K562 (cell line): ENCODE data around the gene SAMM50. TPM values are rescaled to one million over a fixed set of nuclear protein-coding genes. Genes with fewer than 3 reads are reported as not detected.

Experiments
- ASH1L ChIP-seq: fragments of 450-650 bp; IDR thresholded peaks from 2 replicates; pipeline ENCODE4 v1.6.1; 2018; ENCODE audit warnings: borderline replicate concordance, mild to moderate bottlenecking, low read depth; ENCODE audit not compliant: partially characterized antibody
- BACH1 ChIP-seq: fragments of 200-800 bp; sonication (Bioruptor generic); IDR thresholded peaks from 2 replicates; pipeline ENCODE4 v1.6.1; 2016; ENCODE audit warnings: missing genetic modification characterization, missing compliant biosample characterization
- ILK ChIP-seq: fragments of 450-650 bp; IDR thresholded peaks from 2 replicates; pipeline ENCODE4 v1.6.1; 2016; ENCODE audit warnings: missing genetic modification characterization, low read depth, mild to moderate bottlenecking, missing compliant biosample characterization, moderate library complexity, borderline replicate concordance
- KAT2B ChIP-seq: IDR thresholded peaks from one replicate; pipeline ENCODE4 v1.6.1; 2012; ENCODE audit warnings: low read depth, mild to moderate bottlenecking, control low read depth, inconsistent platforms, low read length, moderate library complexity
- KDM4B ChIP-seq, 2 experiments: fragments of 450-650 bp in 1 of 2; sonication (generic) in 1 of 2; IDR thresholded peaks; 2 replicates each; pipeline ENCODE4 v1.6.1; 2016 to 2017; ENCODE audit warnings: borderline replicate concordance in 2 of 2, antibody characterized with exemption in 1 of 2, low read depth in 1 of 2, mild to moderate bottlenecking in 1 of 2
- MAX ChIP-seq: sonication (generic); formaldehyde crosslinking; IDR thresholded peaks from 2 replicates; pipeline ENCODE4 v1.9.0; 2022; ENCODE audit warnings: mild to moderate bottlenecking, missing genetic modification reagents
- MGA ChIP-seq: fragments of 450-650 bp; IDR thresholded peaks from 2 replicates; pipeline ENCODE4 v1.6.1; 2016; ENCODE audit warnings: mild to moderate bottlenecking, moderate library complexity
- PTRF ChIP-seq: fragments of 450-650 bp; IDR thresholded peaks from 2 replicates; pipeline ENCODE4 v1.6.1; 2016; ENCODE audit warnings: mild to moderate bottlenecking, missing genetic modification characterization, missing compliant biosample characterization
- SMARCA4 ChIP-seq: fragments of 450-650 bp; IDR thresholded peaks from 2 replicates; pipeline ENCODE4 v1.6.1; 2016
- TARDBP ChIP-seq: fragments of 450-650 bp; IDR thresholded peaks from 2 replicates; pipeline ENCODE4 v1.6.1; 2016
- ZNF583 ChIP-seq: fragments of 250-450 bp; sonication (Bioruptor Pico); IDR thresholded peaks from 2 replicates; pipeline ENCODE4 v1.4.0; 2020
- polyA plus RNA-seq, 8 experiments: library from polyadenylated mRNA; depleted of rRNA in 4 of 8; stranded (reverse) in 5 of 8; unstranded in 3 of 8; fragments of >200 nt; fragmentation: Nextera tagmentation in 2 of 8; fragmentation: Illumina TruSeq in 1 of 8; extraction: Ambion mirVana in 2 of 8; extraction: Trizol in 1 of 8; gene quantifications; 2 replicates each; pipeline versions ENCODE4 v1.2.1 to v1.2.3, GENCODE V29; 2011 to 2014; ENCODE audit warnings: inconsistent platforms in 1 of 8, missing spikeins in 1 of 8
- total RNA-seq, 7 experiments: library from RNA; depleted of rRNA in 6 of 7; stranded (reverse); fragments of >200 nt in 6 of 7; fragmentation: Illumina TruSeq in 2 of 7; extraction: Trizol in 2 of 7; gene quantifications; 2 replicates each; pipeline versions ENCODE4 v1.2.1 to v1.2.3, GENCODE V29; 2011 to 2021; ENCODE audit warnings: low replicate concordance in 1 of 7

Gene SAMM50
- total and polyA plus RNA-seq, 9 of the 15 experiments (the other 6 are each of a cell fraction or from before 2014, with no cell fraction given): 14.6 to 49.3 (median 38.1) TPM

GRCh38 chr22:43969021-43969878 is 14.0 kb downstream of the SAMM50 start (continued):
- TF ChIP-seq MGA: peak; percentile 35; the same call in 1 of the 2 replicates
- no peak for TF ChIP-seq PTRF (tag)
- TF ChIP-seq KAT2B: no peak
- 0 out of 2 replicates have a peak, but pooled peaks have one; percentile 44 for TF ChIP-seq TARDBP
- no peak for TF ChIP-seq ILK (tag)
- no peak for TF ChIP-seq KDM4B (IDR thresholded peaks at IDR 0.05; ENCODE audit: borderline replicate concordance in 2 of 2, low read depth in 1 of 2)
- no peak; the same call in 1 of the 2 replicates for TF ChIP-seq ZNF583 (CRISPR knock-in tag)
- TF ChIP-seq SMARCA4: peak; percentile 96
- TF ChIP-seq MAX (CRISPR knock-in tag): no peak
- TF ChIP-seq ASH1L: no peak
- TF ChIP-seq BACH1: no peak
